Uterus (tissue), 4 donors: Measurements from ENCODE around the gene FAM47E. TPM values are rescaled to one million over a fixed set of nuclear protein-coding genes. Genes with fewer than 3 reads are reported as not detected.
"Not testable (repeated sequence)": the region's sequence is repeated elsewhere in the genome, so short reads cannot be mapped to it uniquely, and the experiment has no call there.

Experiments
- DNase-seq, 2 donors: peaks; one replicate each; pipeline ENCODE4 v3.0.0-alpha.2; 2019 to 2020
- H3K27ac ChIP-seq, 2 donors: fragments of 200-600 bp; sonication (generic); 1 replicate in 1 of 2; 2 replicates in 1 of 2; pipeline ENCODE4 v1.5.1; 2016 to 2018
- H3K27me3 ChIP-seq, 2 donors: fragments of 200-600 bp; sonication (generic); one replicate each; pipeline ENCODE4 v1.5.1; 2018 to 2019; ENCODE audit warnings: control low read depth in 1 of 2
- H3K36me3 ChIP-seq, 2 donors: fragments of 200-600 bp; sonication (generic); one replicate each; pipeline ENCODE4 v1.5.1; 2019; ENCODE audit warnings: control low read depth in 1 of 2
- H3K4me1 ChIP-seq, 2 donors: fragments of 200-600 bp; sonication (generic); one replicate each; pipeline ENCODE4 v1.5.1; 2018 to 2019; ENCODE audit warnings: control low read depth in 1 of 2
- H3K4me3 ChIP-seq, 2 donors: fragments of 200-600 bp; sonication (generic); 1 replicate in 1 of 2; 2 replicates in 1 of 2; pipeline ENCODE4 v1.5.1; 2018 to 2019; ENCODE audit warnings: mild to moderate bottlenecking in 1 of 2
- H3K9me3 ChIP-seq, 2 donors: fragments of 200-600 bp; sonication (generic); one replicate each; pipeline ENCODE4 v1.5.1; 2019; ENCODE audit warnings: control low read depth in 1 of 2
- CTCF ChIP-seq, 4 experiments: fragments of 200-600 bp in 2 of 4; fragments of 450-650 bp in 2 of 4; sonication (generic) in 2 of 4; IDR thresholded peaks; one replicate each; pipeline ENCODE4 v1.5.1; 2016 to 2019; ENCODE audit warnings: antibody characterized with exemption in 4 of 4, mild to moderate bottlenecking in 2 of 4, moderate library complexity in 1 of 4
- POLR2A ChIP-seq, 2 donors: fragments of 450-650 bp; IDR thresholded peaks; one replicate each; pipeline ENCODE4 v1.6.1; 2016; ENCODE audit warnings: antibody characterized with exemption in 2 of 2, mild to moderate bottlenecking in 1 of 2, moderate library complexity in 1 of 2
- intact Hi-C: fragments of 100-400 bp; cut with DNase I; formaldehyde crosslinking; loops from one replicate; pipeline ENCODE4 v1.15.1; 2023; ENCODE audit warnings: low total_unique reads
- total RNA-seq, 4 donors: library from RNA; depleted of rRNA in 3 of 4; stranded (reverse); fragments of >200 nt in 3 of 4; gene quantifications; one replicate each; pipeline versions ENCODE4 v1.1.0 to v1.2.4, GENCODE V29; 2014 to 2023
- donor health status: DM: yes; HTN: yes; CAD: no.

Gene FAM47E
- total RNA-seq, 4 donors from 2014 or later, result 0.29 to 1.4 (median 1.2) TPM; not detected in 1

GRCh38 chr4:76278583-76278982 lies 27.1 kb downstream of the FAM47E start:
- Histone ChIP-seq H3K4me1 (no peaks in the 10 kb centered on the region), H3K27me3 (no peaks in the 10 kb centered on the region), H3K9me3 (no peaks in the 10 kb centered on the region), H3K4me3 (no peak overlapping the region), H3K27ac (no peak overlapping the region), H3K36me3 (no peaks in the 10 kb centered on the region)
- TF ChIP-seq CTCF (IDR thresholded peaks at IDR 0.05) (no peak), POLR2A (IDR thresholded peaks at IDR 0.05) (no peak)
- no peak for DNase-seq
- intact Hi-C loops, result no loop called here

- Histone ChIP-seq H3K4me1 (no peaks in the 10 kb centered on the region), H3K27me3 (no peaks in the 10 kb centered on the region), H3K36me3 (no peaks in the 10 kb centered on the region), H3K4me3 (no peak overlapping the region), H3K27ac (no peak overlapping the region), H3K9me3 (no peaks in the 10 kb centered on the region)
- intact Hi-C loops, result no loop called here
- TF ChIP-seq CTCF (IDR thresholded peaks at IDR 0.05) (no peak), POLR2A (IDR thresholded peaks at IDR 0.05) (no peak)
- DNase-seq, result no peak
These were observed 27.9 kb downstream of the FAM47E start for GRCh38 chr4:76279462-76279861.

DNA sequence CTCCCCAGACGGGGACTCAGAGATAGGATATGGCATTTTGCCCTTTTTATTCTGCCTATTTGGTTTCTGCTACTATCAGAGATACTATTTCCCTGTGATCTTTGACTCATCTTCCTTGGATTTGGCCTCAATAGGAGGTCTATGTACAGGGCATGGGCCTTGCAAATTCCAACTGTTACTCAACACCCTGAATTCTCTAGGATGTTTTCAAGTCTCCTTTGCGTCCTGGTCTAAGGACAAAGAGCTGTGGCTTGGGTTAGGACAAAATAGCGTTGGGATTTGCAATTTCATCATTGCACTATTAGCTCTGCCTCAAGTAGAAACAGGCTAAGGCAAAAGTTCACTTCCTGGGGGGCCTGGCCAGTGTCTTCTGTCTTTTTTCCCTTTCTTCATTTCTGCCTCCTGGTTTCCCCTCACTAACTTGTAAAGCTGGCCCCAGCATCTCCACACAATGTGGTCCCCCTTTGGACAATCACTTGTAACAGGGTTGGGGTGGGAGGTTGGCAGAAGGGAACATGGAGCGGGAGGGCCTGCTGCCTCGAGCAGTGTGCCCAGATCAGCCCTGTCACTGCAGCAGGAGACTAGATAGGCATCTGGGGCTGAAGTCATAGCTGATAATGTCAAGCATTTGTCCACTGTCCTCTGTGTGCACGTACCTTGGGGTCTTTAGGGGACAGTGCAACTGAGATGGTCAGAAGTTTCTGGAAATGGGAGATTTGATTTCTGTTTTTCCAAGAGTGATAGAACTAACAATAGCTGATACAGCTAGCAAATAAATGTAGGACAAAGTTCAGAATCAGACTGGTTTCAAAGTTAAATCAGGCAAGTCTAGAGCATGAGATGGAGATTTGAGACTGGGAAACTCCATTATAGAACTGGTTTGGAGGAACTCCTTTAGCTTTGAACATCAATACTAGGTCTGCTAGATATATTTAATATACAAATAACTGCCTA lies 29.2 kb downstream of the FAM47E start:
- Histone ChIP-seq H3K27me3 (no peaks in the 10 kb centered on the region), H3K27ac (no peak overlapping the region), H3K4me3 (no peak overlapping the region), H3K36me3 (no peaks in the 10 kb centered on the region), H3K9me3 (no peaks in the 10 kb centered on the region), H3K4me1 (no peaks in the 10 kb centered on the region)
- intact Hi-C loops, result no loop called here
- no peak for TF ChIP-seq POLR2A (IDR thresholded peaks at IDR 0.05)
- TF ChIP-seq CTCF (IDR thresholded peaks at IDR 0.05), result no peak
- no peak for DNase-seq

DNA sequence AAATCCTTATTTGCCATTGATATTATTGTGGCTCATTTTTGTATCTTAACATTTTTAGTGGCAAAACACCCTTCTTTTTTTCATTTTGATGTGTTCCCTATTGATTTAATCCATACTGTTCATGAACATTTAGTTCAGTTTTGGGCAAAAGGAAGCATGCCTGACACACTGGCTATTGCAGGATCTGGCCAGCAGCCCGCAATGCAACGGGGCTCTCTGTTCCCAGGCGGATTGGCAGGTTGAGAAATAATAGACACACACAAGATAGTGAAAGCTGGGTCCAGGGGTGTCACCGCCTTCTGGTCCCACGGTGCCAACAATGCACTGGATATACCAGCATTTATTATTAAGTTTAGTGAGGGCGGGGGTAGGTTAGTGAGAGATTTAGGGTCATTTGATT lies 30.1 kb downstream of the FAM47E start:
- DNase-seq, H3K9me3 ChIP-seq, intact Hi-C loops: not testable (repeated sequence)

DNA sequence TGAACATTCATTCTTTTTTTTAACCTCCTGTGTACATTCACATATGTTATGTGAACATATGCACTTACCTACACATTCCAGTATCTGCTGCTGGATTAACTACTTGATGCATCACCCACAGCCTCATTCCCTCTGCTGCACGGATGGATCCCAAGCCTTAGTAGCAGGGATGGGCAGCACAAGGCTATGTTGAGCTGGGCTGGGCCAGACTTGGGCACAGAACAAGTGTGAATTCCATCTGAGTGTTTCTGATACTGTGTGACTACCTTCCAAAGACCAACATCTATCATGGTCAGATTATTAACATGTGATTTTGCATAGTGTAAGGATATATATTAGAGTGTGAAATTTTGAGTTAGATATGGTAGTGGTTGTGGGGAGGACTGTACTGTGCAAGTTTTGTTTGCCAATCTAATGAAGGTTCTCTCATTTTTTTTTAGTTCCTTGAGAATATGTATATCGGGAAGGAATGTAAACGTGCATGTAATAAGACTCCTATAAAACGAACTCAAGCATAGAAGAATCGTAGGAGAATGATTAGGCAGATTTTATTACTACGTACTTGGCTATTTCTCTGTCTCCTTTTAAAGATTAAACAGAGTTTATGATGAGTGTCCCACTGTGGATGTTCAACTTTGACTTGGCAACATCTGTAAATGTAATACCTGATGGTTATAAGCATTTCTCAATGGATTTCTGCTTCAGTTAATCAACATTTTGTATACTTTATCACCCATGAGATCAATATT lies 31.6 kb downstream of the FAM47E start:
- H3K4me3 ChIP-seq, result no peak overlapping the region
- H3K27me3 ChIP-seq, result no peaks in the 10 kb centered on the region
- no peak for DNase-seq
- H3K4me1 ChIP-seq, result no peaks in the 10 kb centered on the region
- no peaks in the 10 kb centered on the region for H3K9me3 ChIP-seq
- no peaks in the 10 kb centered on the region for H3K36me3 ChIP-seq
- TF ChIP-seq CTCF (IDR thresholded peaks at IDR 0.05) (no peak), POLR2A (IDR thresholded peaks at IDR 0.05) (no peak)
- intact Hi-C loops, result no loop called here
- no peak overlapping the region for H3K27ac ChIP-seq

More for the DNA sequence above, 30.1 kb downstream of the FAM47E start:
- H3K4me1 ChIP-seq, H3K27me3 ChIP-seq, H3K27ac ChIP-seq, H3K36me3 ChIP-seq, H3K4me3 ChIP-seq: not testable (repeated sequence)
